Lower leg skin (tissue), 4 donors: ENCODE measurements around the gene PCSK6. TPM values are rescaled to one million over a fixed set of nuclear protein-coding genes. Genes with fewer than 3 reads are reported as not detected.

Experiments
- DNase-seq, 2 donors: peaks; one replicate each; pipeline ENCODE4 v3.0.0-alpha.2; 2019; ENCODE audit warnings: low spot score in 2 of 2
- H3K4me3 ChIP-seq: fragments of 200-600 bp; sonication (generic); 2 replicates; pipeline ENCODE4 v1.5.1; 2017; ENCODE audit warnings: mild to moderate bottlenecking, low read depth; ENCODE audit not compliant: poor library complexity, severe bottlenecking
- CTCF ChIP-seq, 3 donors: fragments of 450-650 bp; IDR thresholded peaks; one replicate each; pipeline ENCODE4 v1.5.1; 2016; ENCODE audit warnings: antibody characterized with exemption in 3 of 3, mild to moderate bottlenecking in 3 of 3, moderate library complexity in 2 of 3
- POLR2A ChIP-seq, 2 donors: fragments of 450-650 bp; IDR thresholded peaks; one replicate each; pipeline ENCODE4 v1.6.1; 2016 to 2017; ENCODE audit warnings: antibody characterized with exemption in 2 of 2, mild to moderate bottlenecking in 1 of 2, moderate library complexity in 1 of 2
- WGBS, 2 donors: methylation state at CpG; one replicate each; pipeline ENCODE4 v1.1.5; 2018; 5-methylcytosine and 5-hydroxymethylcytosine counted together
- intact Hi-C: fragments of 100-400 bp; cut with DNase I; formaldehyde crosslinking; loops from one replicate; pipeline ENCODE4 v1.15.0; 2023; ENCODE audit warnings: low total_unique reads
- total RNA-seq, 4 donors: library from RNA; depleted of rRNA; stranded (reverse); fragments of >200 nt; gene quantifications; one replicate each; pipeline ENCODE4 v1.1.0, GENCODE V29; 2016

The PCSK6 gene
- total RNA-seq, 4 donors from 2014 or later = 20.1 to 45.4 (median 30.4) TPM

GRCh38 chr15:101327147-101327740, 162.3 kb downstream of the PCSK6 start:
- peak in 1 of 2 donors; percentile 72 for DNase-seq
- WGBS, 2 donors = 69 to 83% methylated on average over 7 to 17 of the region's 17 CpGs
- intact Hi-C loops = no loop called here
- H3K4me3 ChIP-seq = no peak overlapping the region
- TF ChIP-seq POLR2A (IDR thresholded peaks at IDR 0.05) (no peak), CTCF (IDR thresholded peaks at IDR 0.05) (no peak)

GRCh38 chr15:101326462-101327146, 162.9 kb downstream of the PCSK6 start:
- TF ChIP-seq POLR2A (IDR thresholded peaks at IDR 0.05) (no peak), CTCF (IDR thresholded peaks at IDR 0.05) (no peak)
- H3K4me3 ChIP-seq = no peak overlapping the region
- intact Hi-C loops = no loop called here
- DNase-seq = peak in 1 of 2 donors; percentile 68
- WGBS, 2 donors = 83 to 86% methylated on average over 11 to 21 of the region's 21 CpGs

GRCh38 chr15:101326026-101326315, 163.5 kb downstream of the PCSK6 start:
- 89 to 92% methylated on average over 8 of the region's 8 CpGs for WGBS, 2 donors
- no peak for DNase-seq
- TF ChIP-seq CTCF (IDR thresholded peaks at IDR 0.05) (no peak), POLR2A (IDR thresholded peaks at IDR 0.05) (no peak)
- intact Hi-C loops = no loop called here
- no peak overlapping the region for H3K4me3 ChIP-seq

GRCh38 chr15:101325263-101326025, 164.1 kb downstream of the PCSK6 start:
- intact Hi-C loops = no loop called here
- WGBS, 2 donors = 90 to 95% methylated on average over 14 to 19 of the region's 19 CpGs
- no peak for TF ChIP-seq CTCF (IDR thresholded peaks at IDR 0.05)

GRCh38 chr15:101324524-101325177, 164.9 kb downstream of the PCSK6 start:
- no peak overlapping the region for H3K4me3 ChIP-seq
- intact Hi-C loops = no loop called here
- WGBS, 2 donors = 82 to 83% methylated on average over 13 of the region's 13 CpGs
- peak in 1 of 2 donors; percentile 65 for DNase-seq
- TF ChIP-seq CTCF (IDR thresholded peaks at IDR 0.05) (no peak), POLR2A (IDR thresholded peaks at IDR 0.05) (no peak)

More at GRCh38 chr15:101325263-101326025, 164.1 kb downstream of the PCSK6 start:
- no peak overlapping the region for H3K4me3 ChIP-seq
- DNase-seq = peak in 1 of 2 donors; percentile 83
